Neural cell (in vitro differentiated cells): ENCODE data around the gene INVS.

ENCODE experiments used
- EP300 ChIP-seq: fragments of 450-650 bp; conservative IDR thresholded peaks from 2 replicates; pipeline ENCODE4 v1.6.1; 2014; ENCODE audit warnings: antibody characterized with exemption, mild to moderate bottlenecking, moderate library complexity; ENCODE audit not compliant: poor library complexity, severe bottlenecking
- EZH2 ChIP-seq: fragments of 200-600, 300-800 bp; shearing (Covaris generic), sonication (generic); IDR thresholded peaks from 2 replicates; pipeline ENCODE4 v1.6.1; 2014; ENCODE audit warnings: antibody characterized with exemption, low read length, borderline replicate concordance, mild to moderate bottlenecking; ENCODE audit not compliant: insufficient read depth, poor library complexity, severe bottlenecking
- MXI1 ChIP-seq: fragments of 450-650 bp; conservative IDR thresholded peaks from 2 replicates; pipeline ENCODE4 v1.6.1; 2014; ENCODE audit warnings: antibody characterized with exemption, mild to moderate bottlenecking; ENCODE audit not compliant: poor library complexity, severe bottlenecking
- POLR2AphosphoS5 ChIP-seq: IDR thresholded peaks from 2 replicates; pipeline ENCODE4 v1.6.1; 2012
- RAD21 ChIP-seq: fragments of 450-650 bp; conservative IDR thresholded peaks from 2 replicates; pipeline ENCODE4 v1.6.1; 2014; ENCODE audit warnings: antibody characterized with exemption, mild to moderate bottlenecking, moderate library complexity
- TAF1 ChIP-seq: IDR thresholded peaks from 2 replicates; pipeline ENCODE4 v1.6.1; 2012; ENCODE audit warnings: low read depth
- TF ChIP-seq, protein P1 (sequence below): fragments of 450-650 bp; IDR thresholded peaks from 2 replicates; pipeline ENCODE4 v1.5.1; 2014; ENCODE audit warnings: antibody characterized with exemption, mild to moderate bottlenecking, moderate library complexity; ENCODE audit not compliant: poor library complexity, severe bottlenecking
- TF ChIP-seq, protein P2 (sequence below): IDR thresholded peaks from 2 replicates; pipeline ENCODE4 v1.6.1; 2012; ENCODE audit warnings: borderline replicate concordance

DNA sequence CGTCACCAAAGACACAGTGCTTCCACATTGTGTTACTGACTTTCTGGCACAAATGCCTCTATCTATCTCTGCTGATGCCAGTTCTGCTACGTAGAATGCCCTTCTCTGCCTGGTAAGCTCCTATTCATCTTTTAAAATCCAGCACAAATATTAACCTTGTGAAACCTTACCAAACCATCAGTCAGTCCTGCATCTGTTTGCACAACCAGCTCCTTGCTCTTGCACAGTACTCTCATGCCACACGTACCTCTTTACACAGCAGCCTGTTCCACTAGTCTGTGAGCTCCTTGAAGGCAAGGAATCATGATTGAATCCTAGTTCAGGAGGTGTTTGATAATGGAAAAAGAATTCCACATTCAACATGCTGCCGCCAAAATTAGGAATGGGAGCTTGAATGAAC is 197.4 kb downstream of the INVS start:
- TF ChIP-seq, protein P1, sequence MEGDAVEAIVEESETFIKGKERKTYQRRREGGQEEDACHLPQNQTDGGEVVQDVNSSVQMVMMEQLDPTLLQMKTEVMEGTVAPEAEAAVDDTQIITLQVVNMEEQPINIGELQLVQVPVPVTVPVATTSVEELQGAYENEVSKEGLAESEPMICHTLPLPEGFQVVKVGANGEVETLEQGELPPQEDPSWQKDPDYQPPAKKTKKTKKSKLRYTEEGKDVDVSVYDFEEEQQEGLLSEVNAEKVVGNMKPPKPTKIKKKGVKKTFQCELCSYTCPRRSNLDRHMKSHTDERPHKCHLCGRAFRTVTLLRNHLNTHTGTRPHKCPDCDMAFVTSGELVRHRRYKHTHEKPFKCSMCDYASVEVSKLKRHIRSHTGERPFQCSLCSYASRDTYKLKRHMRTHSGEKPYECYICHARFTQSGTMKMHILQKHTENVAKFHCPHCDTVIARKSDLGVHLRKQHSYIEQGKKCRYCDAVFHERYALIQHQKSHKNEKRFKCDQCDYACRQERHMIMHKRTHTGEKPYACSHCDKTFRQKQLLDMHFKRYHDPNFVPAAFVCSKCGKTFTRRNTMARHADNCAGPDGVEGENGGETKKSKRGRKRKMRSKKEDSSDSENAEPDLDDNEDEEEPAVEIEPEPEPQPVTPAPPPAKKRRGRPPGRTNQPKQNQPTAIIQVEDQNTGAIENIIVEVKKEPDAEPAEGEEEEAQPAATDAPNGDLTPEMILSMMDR, result no peak
- TF ChIP-seq EZH2 (no peak), POLR2AphosphoS5 (no peak), RAD21 (no peak), TAF1 (no peak), EP300 (no peak), MXI1 (no peak)
- TF ChIP-seq, protein P2, sequence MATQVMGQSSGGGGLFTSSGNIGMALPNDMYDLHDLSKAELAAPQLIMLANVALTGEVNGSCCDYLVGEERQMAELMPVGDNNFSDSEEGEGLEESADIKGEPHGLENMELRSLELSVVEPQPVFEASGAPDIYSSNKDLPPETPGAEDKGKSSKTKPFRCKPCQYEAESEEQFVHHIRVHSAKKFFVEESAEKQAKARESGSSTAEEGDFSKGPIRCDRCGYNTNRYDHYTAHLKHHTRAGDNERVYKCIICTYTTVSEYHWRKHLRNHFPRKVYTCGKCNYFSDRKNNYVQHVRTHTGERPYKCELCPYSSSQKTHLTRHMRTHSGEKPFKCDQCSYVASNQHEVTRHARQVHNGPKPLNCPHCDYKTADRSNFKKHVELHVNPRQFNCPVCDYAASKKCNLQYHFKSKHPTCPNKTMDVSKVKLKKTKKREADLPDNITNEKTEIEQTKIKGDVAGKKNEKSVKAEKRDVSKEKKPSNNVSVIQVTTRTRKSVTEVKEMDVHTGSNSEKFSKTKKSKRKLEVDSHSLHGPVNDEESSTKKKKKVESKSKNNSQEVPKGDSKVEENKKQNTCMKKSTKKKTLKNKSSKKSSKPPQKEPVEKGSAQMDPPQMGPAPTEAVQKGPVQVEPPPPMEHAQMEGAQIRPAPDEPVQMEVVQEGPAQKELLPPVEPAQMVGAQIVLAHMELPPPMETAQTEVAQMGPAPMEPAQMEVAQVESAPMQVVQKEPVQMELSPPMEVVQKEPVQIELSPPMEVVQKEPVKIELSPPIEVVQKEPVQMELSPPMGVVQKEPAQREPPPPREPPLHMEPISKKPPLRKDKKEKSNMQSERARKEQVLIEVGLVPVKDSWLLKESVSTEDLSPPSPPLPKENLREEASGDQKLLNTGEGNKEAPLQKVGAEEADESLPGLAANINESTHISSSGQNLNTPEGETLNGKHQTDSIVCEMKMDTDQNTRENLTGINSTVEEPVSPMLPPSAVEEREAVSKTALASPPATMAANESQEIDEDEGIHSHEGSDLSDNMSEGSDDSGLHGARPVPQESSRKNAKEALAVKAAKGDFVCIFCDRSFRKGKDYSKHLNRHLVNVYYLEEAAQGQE, result no peak
